HepG2 (cell line): ENCODE results near the gene BEND3. TPM values are rescaled to one million over a fixed set of nuclear protein-coding genes. Genes with fewer than 3 reads are reported as not detected.

ENCODE experiments used
- CCDC6 ChIP-seq: sonication (generic); formaldehyde crosslinking; IDR thresholded peaks from 2 replicates; pipeline ENCODE4 v1.8.1; 2022; ENCODE audit warnings: mild to moderate bottlenecking, missing genetic modification reagents, moderate library complexity
- HMGXB4 ChIP-seq, 2 experiments: sonication (generic) in 1 of 2; formaldehyde crosslinking in 1 of 2; IDR thresholded peaks; 2 replicates each; pipeline versions ENCODE4 v1.4.0 to v1.6.1; 2018 to 2020; ENCODE audit warnings: missing genetic modification reagents in 2 of 2, borderline replicate concordance in 1 of 2, low read depth in 1 of 2, mild to moderate bottlenecking in 1 of 2, missing biosample characterization in 1 of 2
- KIAA2018 ChIP-seq: sonication (generic); formaldehyde crosslinking; IDR thresholded peaks from 2 replicates; pipeline ENCODE4 v1.5.0; 2020; ENCODE audit warnings: mild to moderate bottlenecking, missing genetic modification reagents, borderline replicate concordance
- REPIN1 ChIP-seq: sonication (generic); formaldehyde crosslinking; IDR thresholded peaks from 2 replicates; pipeline ENCODE4 v1.8.0; 2022; ENCODE audit warnings: missing genetic modification reagents, low read depth, mild to moderate bottlenecking, borderline replicate concordance
- TRIM22 ChIP-seq: fragments of 450-650 bp; IDR thresholded peaks from 2 replicates; pipeline ENCODE4 v1.6.1; 2017
- ZBTB39 ChIP-seq: sonication (generic); formaldehyde crosslinking; IDR thresholded peaks from 2 replicates; pipeline ENCODE4 v1.5.0; 2020; ENCODE audit warnings: missing genetic modification reagents
- ZBTB44 ChIP-seq: sonication (generic); formaldehyde crosslinking; IDR thresholded peaks from 2 replicates; pipeline ENCODE4 v1.4.0; 2020; ENCODE audit warnings: missing genetic modification reagents
- ZNF329 ChIP-seq: sonication (generic); formaldehyde crosslinking; IDR thresholded peaks from 2 replicates; pipeline ENCODE4 v1.9.0; 2021; ENCODE audit warnings: low read depth, mild to moderate bottlenecking, missing genetic modification reagents
- ZNF350 ChIP-seq: sonication (generic); formaldehyde crosslinking; IDR thresholded peaks from 2 replicates; pipeline ENCODE4 v1.4.0; 2020; ENCODE audit warnings: mild to moderate bottlenecking, low read depth, missing genetic modification reagents, borderline replicate concordance
- ZNF530 ChIP-seq: sonication (generic); formaldehyde crosslinking; IDR thresholded peaks from 2 replicates; pipeline ENCODE4 v1.5.0; 2020; ENCODE audit warnings: low read depth, mild to moderate bottlenecking, missing genetic modification reagents
- polyA plus RNA-seq, 8 experiments: library from polyadenylated mRNA; depleted of rRNA in 3 of 8; stranded (reverse) in 7 of 8; unstranded in 1 of 8; fragments of >200 nt; fragmentation: Illumina TruSeq in 4 of 8; extraction: Trizol in 4 of 8; gene quantifications; 2 replicates each; pipeline versions ENCODE4 v1.2.1 to v1.2.3, GENCODE V29; 2011 to 2016; ENCODE audit warnings: low read depth in 4 of 8, missing spikeins in 1 of 8, mixed read lengths in 1 of 8; ENCODE audit not compliant: insufficient read depth in 1 of 8
- total RNA-seq, 5 experiments: library from RNA; depleted of rRNA; stranded (reverse); fragments of >200 nt; fragmentation: Illumina TruSeq; extraction: Trizol; gene quantifications; 2 replicates each; pipeline ENCODE4 v1.2.3, GENCODE V29; 2016; ENCODE audit warnings: low read depth in 1 of 5

Gene BEND3
- total and polyA plus RNA-seq, 2 of the 13 experiments (the other 11 are each of a cell fraction or from before 2014, with no cell fraction given): 1.4 to 5.8 TPM

GRCh38 chr6:107114213-107114925 lies 946 bp downstream of the BEND3 start (continued):
- peak; percentile 96 to 98 for TF ChIP-seq HMGXB4 (CRISPR knock-in tag; IDR thresholded peaks at IDR 0.05; ENCODE audit: borderline replicate concordance in 1 of 2, low read depth in 1 of 2)
- TF ChIP-seq ZNF530 (CRISPR knock-in tag): no peak
- TF ChIP-seq ZNF350 (CRISPR knock-in tag): no peak
- TF ChIP-seq ZBTB39 (CRISPR knock-in tag): no peak
- TF ChIP-seq ZBTB44: 0 out of 2 replicates have a peak, but pooled peaks have one; percentile 34
- TF ChIP-seq REPIN1 (CRISPR knock-in tag): peak; percentile 78
- TF ChIP-seq ZNF329 (CRISPR knock-in tag): no peak
- no peak for TF ChIP-seq TRIM22
- TF ChIP-seq CCDC6 (CRISPR knock-in tag): peak; percentile 73; the same call in 1 of the 2 replicates
- TF ChIP-seq KIAA2018: no peak
